ENCODE data around the gene EDN1.
"Not testable (repeated sequence)": the region's sequence is repeated elsewhere in the genome, so short reads cannot be mapped to it uniquely, and the experiment has no call there.

Gene EDN1

GRCh38 chr6:12327391-12327790 lies 37.2 kb downstream of the EDN1 start:
- no peak for DNase-seq (ENCODE audit: low spot score)

GRCh38 chr6:12327988-12328387 lies 37.8 kb downstream of the EDN1 start:
- DNase-seq (ENCODE audit: low spot score) = no peak

GRCh38 chr6:12328701-12329100 lies 38.5 kb downstream of the EDN1 start:
- DNase-seq (ENCODE audit: low spot score) = no peak

- DNase-seq (ENCODE audit: low spot score) = no peak
Measured at GRCh38 chr6:12331474-12331873, 41.3 kb downstream of the EDN1 start.

GRCh38 chr6:12331951-12332749 lies 42.0 kb downstream of the EDN1 start:
- no peak for DNase-seq (ENCODE audit: low spot score)

GRCh38 chr6:12332750-12333079 lies 42.6 kb downstream of the EDN1 start:
- DNase-seq (ENCODE audit: low spot score) = not testable (repeated sequence)

GRCh38 chr6:12333128-12333527 lies 43.0 kb downstream of the EDN1 start:
- DNase-seq (ENCODE audit: low spot score) = no peak

- DNase-seq (ENCODE audit: low spot score) = no peak
Measured at GRCh38 chr6:12334526-12335130, 44.5 kb downstream of the EDN1 start.

- no peak for DNase-seq (ENCODE audit: low spot score)
Measured at GRCh38 chr6:12335131-12335527, 45.0 kb downstream of the EDN1 start.

- DNase-seq (ENCODE audit: low spot score) = no peak
Measured at GRCh38 chr6:12335717-12336116, 45.6 kb downstream of the EDN1 start.

- no peak for DNase-seq (ENCODE audit: low spot score)
Measured at GRCh38 chr6:12336121-12336971, 46.2 kb downstream of the EDN1 start.

GRCh38 chr6:12339022-12339421 lies 48.9 kb downstream of the EDN1 start:
- no peak for DNase-seq (ENCODE audit: low spot score)

- DNase-seq (ENCODE audit: low spot score) = no peak
Measured at GRCh38 chr6:12339808-12340487, 49.8 kb downstream of the EDN1 start.

GRCh38 chr6:12340488-12340818 lies 50.3 kb downstream of the EDN1 start:
- DNase-seq (ENCODE audit: low spot score) = no peak

GRCh38 chr6:12342664-12343063 lies 52.5 kb downstream of the EDN1 start:
- no peak for DNase-seq (ENCODE audit: low spot score)

- no peak for DNase-seq (ENCODE audit: low spot score)
Measured at GRCh38 chr6:12343122-12343439, 52.9 kb downstream of the EDN1 start.

- no peak for DNase-seq (ENCODE audit: low spot score)
Measured at GRCh38 chr6:12343440-12344162, 53.4 kb downstream of the EDN1 start.

- DNase-seq (ENCODE audit: low spot score) = no peak
Measured at GRCh38 chr6:12344296-12344695, 54.1 kb downstream of the EDN1 start.

GRCh38 chr6:12344961-12345693 lies 55.0 kb downstream of the EDN1 start:
- DNase-seq (ENCODE audit: low spot score) = no peak

GRCh38 chr6:12345694-12346058 lies 55.5 kb downstream of the EDN1 start:
- DNase-seq (ENCODE audit: low spot score) = no peak

Measured in germinal center (tissue), 1 donor.